Smooth muscle cell (in vitro differentiated cells): ENCODE measurements around the gene TBC1D26. TPM values are rescaled to one million over a fixed set of nuclear protein-coding genes. Genes with fewer than 3 reads are reported as not detected.
"Not testable (repeated sequence)": the region's sequence is repeated elsewhere in the genome, so short reads cannot be mapped to it uniquely, and the experiment has no call there.

Experiments used
- DNase-seq: peaks from one replicate; lab custom pipeline; 2025; ENCODE audit not compliant: unreplicated experiment; lab: John Stamatoyannopoulos, UW
- H2AFZ ChIP-seq: fragments of 200-600 bp; sonication (generic); 2 replicates; pipeline ENCODE4 v1.6.0; 2016; ENCODE audit warnings: antibody characterized with exemption, low read depth, mild to moderate bottlenecking
- H3F3A ChIP-seq: fragments of 200-600 bp; sonication (generic); 2 replicates; pipeline ENCODE4 v1.6.0; 2017; ENCODE audit warnings: antibody characterized with exemption, low read depth
- H3K27ac ChIP-seq: fragments of 200-600 bp; sonication (generic); 2 replicates; pipeline ENCODE4 v1.5.1; 2016; ENCODE audit warnings: low read depth, mild to moderate bottlenecking
- H3K27me3 ChIP-seq: fragments of 200-600 bp; sonication (generic); 2 replicates; pipeline ENCODE4 v1.6.1; 2016; ENCODE audit warnings: low read depth, mild to moderate bottlenecking
- H3K36me3 ChIP-seq: fragments of 200-600 bp; sonication (generic); 2 replicates; pipeline ENCODE4 v1.5.1; 2016; ENCODE audit warnings: low read depth
- H3K4me1 ChIP-seq: fragments of 200-600 bp; sonication (generic); 2 replicates; pipeline ENCODE4 v1.5.1; 2016; ENCODE audit warnings: low read depth
- H3K4me2 ChIP-seq: fragments of 200-600 bp; sonication (generic); 2 replicates; pipeline ENCODE4 v1.6.0; 2016; ENCODE audit warnings: mild to moderate bottlenecking
- H3K4me3 ChIP-seq: fragments of 200-600 bp; sonication (generic); 2 replicates; pipeline ENCODE4 v1.5.1; 2016; ENCODE audit warnings: mild to moderate bottlenecking
- H3K79me2 ChIP-seq: fragments of 200-600 bp; sonication (generic); 2 replicates; pipeline ENCODE4 v1.6.0; 2016; ENCODE audit warnings: low read depth, mild to moderate bottlenecking
- H3K9ac ChIP-seq: fragments of 200-600 bp; sonication (generic); 2 replicates; pipeline ENCODE4 v1.6.0; 2016; ENCODE audit warnings: low read depth
- H3K9me3 ChIP-seq: fragments of 200-600 bp; sonication (generic); replicated peaks from 2 replicates; pipeline ENCODE4 v1.5.1; 2016; ENCODE audit warnings: low read depth
- H4K20me1 ChIP-seq: fragments of 200-600 bp; sonication (generic); 2 replicates; pipeline ENCODE4 v1.6.0; 2016; ENCODE audit warnings: low read depth
- WGBS: methylation state at CpG from one replicate; pipeline ENCODE4 v1.1.7; 2016; ENCODE audit warnings: low lambda C conversion rate; 5-methylcytosine and 5-hydroxymethylcytosine counted together
- polyA plus RNA-seq: library from polyadenylated mRNA; unstranded; fragments of >200 nt; fragmentation: Nextera tagmentation; extraction: Ambion mirVana; gene quantifications from 2 replicates; pipeline ENCODE4 v1.2.1, GENCODE V29; 2016
- total RNA-seq: library from RNA; depleted of rRNA; stranded (reverse); fragments of >200 nt; gene quantifications from 2 replicates; pipeline ENCODE4 v1.2.3, GENCODE V29; 2014

Gene TBC1D26
- total and polyA plus RNA-seq, 2 experiments from 2014 or later: 1.8 TPM; not detected in 1

- not testable (repeated sequence) for DNase-seq, H3K4me3 ChIP-seq, H2AFZ ChIP-seq, H3K9ac ChIP-seq, H3K4me2 ChIP-seq, H3K27ac ChIP-seq, H3F3A ChIP-seq, H4K20me1 ChIP-seq, H3K27me3 ChIP-seq, H3K4me1 ChIP-seq
- H3K36me3 ChIP-seq: peaks cover 42% of the 10 kb centered on the region
- peaks cover 18% of the 10 kb centered on the region for H3K79me2 ChIP-seq
- 98% methylated on average over 23 of the region's 33 CpGs for WGBS
- peaks cover 35% of the 10 kb centered on the region for H3K9me3 ChIP-seq
These were observed 27.8 kb upstream of the TBC1D26 start for GRCh38 chr17:15704239-15704638.

DNA sequence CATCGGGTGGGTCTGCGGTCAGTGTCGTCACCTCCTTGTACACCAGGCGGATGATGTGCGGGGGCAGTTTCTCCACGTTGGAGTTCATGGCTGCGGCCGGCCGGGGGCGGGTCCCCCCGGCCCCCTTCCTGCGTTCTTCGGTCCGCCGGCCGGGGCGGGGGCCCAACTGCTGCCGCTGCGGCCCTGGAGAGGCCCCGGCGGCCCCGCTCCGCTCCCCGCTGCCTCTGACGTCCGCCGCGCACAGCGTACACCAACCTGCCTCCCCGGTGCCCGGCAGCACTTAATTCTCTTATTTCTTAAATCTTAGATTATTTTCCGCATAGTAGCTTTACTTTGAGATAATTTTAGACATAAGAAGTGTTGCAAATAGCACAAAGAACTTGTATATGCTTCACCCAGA, 27.3 kb upstream of the TBC1D26 start:
- 99% methylated on average over 29 of the region's 32 CpGs for WGBS
- not testable (repeated sequence) for DNase-seq, H3K4me3 ChIP-seq

DNA sequence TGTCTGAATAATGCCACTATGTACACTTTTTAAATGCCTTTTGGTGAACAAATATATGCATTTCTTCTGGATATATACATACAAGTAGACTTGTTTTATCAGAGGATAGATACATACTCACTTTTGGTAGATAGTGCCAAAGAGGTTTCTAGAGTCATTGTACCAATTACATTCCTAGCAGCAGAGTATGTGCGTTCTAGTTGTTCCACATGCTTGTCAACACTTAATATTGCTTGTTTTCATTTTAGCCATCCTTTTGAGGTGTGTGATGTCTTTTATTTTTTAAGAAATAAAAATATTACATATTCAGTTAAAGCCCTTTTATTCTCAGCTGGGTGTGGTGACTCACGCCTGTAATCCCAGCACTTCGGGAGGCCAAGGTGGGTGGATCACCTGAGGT, 23.2 kb upstream of the TBC1D26 start:
- not testable (repeated sequence) for H3K79me2 ChIP-seq, H4K20me1 ChIP-seq, H3F3A ChIP-seq, DNase-seq, H3K4me1 ChIP-seq, H3K27ac ChIP-seq, H3K4me2 ChIP-seq, H2AFZ ChIP-seq, H3K9ac ChIP-seq, H3K27me3 ChIP-seq
- Histone ChIP-seq H3K36me3 (peaks cover 71% of the 10 kb centered on the region), H3K4me3 (peak overlapping the region; percentile 16), H3K9me3 (peaks cover 43% of the 10 kb centered on the region)
- 99% methylated on average over 3 of the region's 3 CpGs for WGBS

More for the DNA sequence above, 27.3 kb upstream of the TBC1D26 start:
- H3K27me3 ChIP-seq, H3K4me2 ChIP-seq, H3K9ac ChIP-seq, H3K4me1 ChIP-seq, H4K20me1 ChIP-seq, H3F3A ChIP-seq, H2AFZ ChIP-seq, H3K27ac ChIP-seq: not testable (repeated sequence)
- Histone ChIP-seq H3K79me2 (peaks cover 18% of the 10 kb centered on the region), H3K36me3 (peaks cover 45% of the 10 kb centered on the region), H3K9me3 (peaks cover 35% of the 10 kb centered on the region)

DNA sequence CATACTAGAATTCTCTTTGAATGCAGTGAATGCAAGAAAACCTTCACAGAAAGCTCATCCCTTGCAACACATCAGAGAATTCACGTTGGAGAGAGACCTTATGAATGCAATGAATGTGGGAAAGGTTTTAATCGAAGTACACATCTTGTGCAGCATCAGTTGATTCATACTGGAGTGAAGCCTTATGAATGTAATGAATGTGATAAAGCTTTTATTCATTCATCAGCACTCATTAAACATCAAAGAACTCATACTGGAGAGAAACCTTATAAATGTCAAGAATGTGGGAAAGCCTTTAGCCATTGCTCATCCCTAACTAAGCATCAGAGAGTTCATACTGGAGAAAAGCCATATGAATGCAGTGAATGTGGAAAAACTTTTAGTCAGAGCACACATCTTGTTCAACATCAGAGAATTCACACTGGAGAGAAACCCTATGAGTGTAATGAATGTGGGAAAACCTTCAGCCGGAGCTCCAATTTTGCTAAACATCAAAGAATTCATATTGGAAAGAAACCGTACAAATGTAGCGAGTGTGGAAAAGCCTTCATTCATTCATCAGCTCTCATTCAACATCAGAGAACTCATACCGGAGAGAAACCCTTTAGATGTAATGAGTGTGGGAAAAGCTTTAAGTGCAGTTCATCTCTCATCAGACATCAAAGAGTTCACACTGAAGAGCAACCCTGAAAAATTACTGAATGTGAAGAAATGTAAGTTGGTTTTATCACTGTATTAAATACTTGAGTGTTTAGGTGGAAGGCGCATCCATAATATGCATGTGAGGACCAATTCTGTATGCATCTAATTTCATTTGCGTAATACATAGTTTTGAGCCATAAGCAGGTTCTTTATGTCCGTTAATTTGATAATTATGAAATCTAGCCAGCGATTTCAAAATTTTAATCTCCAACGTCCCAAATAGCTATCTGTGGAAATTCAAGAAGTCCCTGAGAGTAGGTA, 15.2 kb upstream of the TBC1D26 start:
- H3F3A ChIP-seq, H3K27ac ChIP-seq, H2AFZ ChIP-seq, H3K79me2 ChIP-seq, H3K4me2 ChIP-seq, DNase-seq, H4K20me1 ChIP-seq, H3K4me1 ChIP-seq, H3K27me3 ChIP-seq, H3K9ac ChIP-seq, H3K4me3 ChIP-seq: not testable (repeated sequence)
- Histone ChIP-seq H3K36me3 (peaks cover 33% of the 10 kb centered on the region), H3K9me3 (peaks cover 11% of the 10 kb centered on the region)
- WGBS: 97% methylated on average over 11 of the region's 11 CpGs

DNA sequence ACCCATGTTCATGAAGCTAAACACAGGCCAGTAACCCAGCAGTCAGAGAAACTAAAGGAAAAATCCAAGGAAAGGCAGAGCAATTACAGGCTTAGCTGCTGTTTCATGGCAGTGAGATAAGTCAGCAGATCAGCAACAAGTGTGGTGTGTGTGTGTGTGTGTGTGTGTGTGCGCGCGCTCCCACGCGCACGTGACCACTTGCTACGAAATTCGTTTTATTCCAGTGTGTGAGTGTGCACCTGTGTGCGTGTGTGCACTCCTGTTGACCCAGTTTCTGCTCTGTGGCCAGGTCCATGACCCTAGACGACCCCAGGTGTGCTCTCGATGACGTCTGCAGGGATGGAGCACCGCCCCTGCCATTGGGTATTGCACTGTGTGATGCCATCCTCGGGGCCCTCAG, 1.5 kb upstream of the TBC1D26 start:
- DNase-seq, H3K79me2 ChIP-seq, H3K9ac ChIP-seq, H4K20me1 ChIP-seq, H2AFZ ChIP-seq, H3K36me3 ChIP-seq, H3K4me1 ChIP-seq, H3K27me3 ChIP-seq, H3F3A ChIP-seq, H3K27ac ChIP-seq, H3K9me3 ChIP-seq, H3K4me3 ChIP-seq, H3K4me2 ChIP-seq: not testable (repeated sequence)
- over 99% methylated on average over 14 of the region's 14 CpGs for WGBS

DNA sequence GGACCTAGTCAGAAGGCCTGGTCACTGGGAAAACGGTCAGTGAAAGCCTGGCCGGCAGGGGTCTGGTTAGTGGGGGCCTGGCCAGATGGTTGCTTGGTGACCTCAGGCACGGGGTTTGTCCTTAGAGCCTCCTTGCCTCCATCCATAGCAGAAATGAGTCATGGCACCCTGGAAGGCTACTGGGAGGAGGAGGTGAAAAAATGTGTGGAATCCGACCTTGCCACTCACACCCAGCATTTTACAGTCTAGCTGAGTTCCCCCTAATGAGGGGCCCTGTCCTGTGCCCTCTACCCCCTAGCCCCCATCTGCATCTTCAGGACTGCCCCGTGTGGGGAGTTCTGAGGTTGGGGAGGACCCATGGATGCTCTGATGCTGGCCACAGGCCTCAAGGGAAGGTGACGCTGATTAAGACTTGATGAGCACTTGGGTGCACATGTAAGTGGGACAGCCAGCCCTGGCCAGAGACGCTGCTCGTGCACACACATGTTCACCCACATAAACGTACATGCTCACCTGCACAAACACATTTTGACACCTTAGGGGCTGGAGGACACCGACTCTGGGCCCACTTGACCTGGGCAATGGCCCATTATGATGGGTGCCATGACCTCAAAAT, 1.2 kb downstream of the TBC1D26 start:
- not testable (repeated sequence) for H3K4me1 ChIP-seq, H3K9ac ChIP-seq, H3K4me2 ChIP-seq, H3K27ac ChIP-seq, H3K27me3 ChIP-seq, H4K20me1 ChIP-seq, H2AFZ ChIP-seq, H3K4me3 ChIP-seq, H3K36me3 ChIP-seq, H3F3A ChIP-seq, DNase-seq, H3K9me3 ChIP-seq, H3K79me2 ChIP-seq
- WGBS: 92% methylated on average over 6 of the region's 10 CpGs

- H3K79me2 ChIP-seq, H3F3A ChIP-seq, H3K9ac ChIP-seq, H3K9me3 ChIP-seq, H3K4me3 ChIP-seq, H3K4me1 ChIP-seq, H4K20me1 ChIP-seq, H3K36me3 ChIP-seq, H3K27ac ChIP-seq, DNase-seq, H2AFZ ChIP-seq, H3K27me3 ChIP-seq, H3K4me2 ChIP-seq: not testable (repeated sequence)
- 72% methylated on average over 3 of the region's 5 CpGs for WGBS
These were observed 4.5 kb downstream of the TBC1D26 start for GRCh38 chr17:15736578-15736977.
